ENCODE measurements around the gene PUS1.

The PUS1 gene

DNA sequence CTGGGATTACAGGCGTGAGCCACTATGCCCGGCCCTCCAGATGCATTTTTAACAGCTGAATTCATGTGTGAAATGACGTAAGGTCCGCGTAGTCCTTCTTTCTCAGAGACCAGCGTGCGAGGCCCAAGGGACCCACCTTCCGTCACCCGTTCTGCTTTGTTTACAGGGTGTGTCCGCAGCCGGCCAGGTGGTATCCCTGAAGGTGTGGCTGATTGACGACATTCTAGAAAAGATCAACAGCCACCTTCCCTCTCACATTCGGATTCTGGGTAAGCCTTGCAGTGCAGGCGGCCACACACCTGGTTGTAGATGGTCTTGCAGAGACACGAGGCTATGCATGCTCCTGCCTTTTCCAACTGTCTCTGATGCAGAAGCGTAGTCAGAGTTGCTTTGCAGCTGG is 9.9 kb downstream of the PUS1 start:
- TF ChIP-seq USF1 (IDR thresholded peaks at IDR 0.05) = no peak
- TF ChIP-seq TCF12 (IDR thresholded peaks at IDR 0.05; ENCODE audit: low read depth) = no peak

- TF ChIP-seq CREB1 (IDR thresholded peaks at IDR 0.05; ENCODE audit: low read depth) = no peak
- TF ChIP-seq EP300 (IDR thresholded peaks at IDR 0.05; ENCODE audit: borderline replicate concordance) = no peak
- TF ChIP-seq REST (IDR thresholded peaks at IDR 0.05; ENCODE audit: low read depth) = no peak
- TF ChIP-seq USF1 (IDR thresholded peaks at IDR 0.05) = no peak
- TF ChIP-seq FOXM1 (IDR thresholded peaks at IDR 0.05; ENCODE audit: borderline replicate concordance, low read depth) = no peak
- TF ChIP-seq RAD21 (IDR thresholded peaks at IDR 0.05; ENCODE audit: low read depth) = no peak
- TF ChIP-seq TAF1 (IDR thresholded peaks at IDR 0.05; ENCODE audit: low read depth) = no peak
- no peak for TF ChIP-seq CEBPB (IDR thresholded peaks at IDR 0.05)
These were observed 11.1 kb downstream of the PUS1 start for GRCh38 chr12:131940141-131940547.

DNA sequence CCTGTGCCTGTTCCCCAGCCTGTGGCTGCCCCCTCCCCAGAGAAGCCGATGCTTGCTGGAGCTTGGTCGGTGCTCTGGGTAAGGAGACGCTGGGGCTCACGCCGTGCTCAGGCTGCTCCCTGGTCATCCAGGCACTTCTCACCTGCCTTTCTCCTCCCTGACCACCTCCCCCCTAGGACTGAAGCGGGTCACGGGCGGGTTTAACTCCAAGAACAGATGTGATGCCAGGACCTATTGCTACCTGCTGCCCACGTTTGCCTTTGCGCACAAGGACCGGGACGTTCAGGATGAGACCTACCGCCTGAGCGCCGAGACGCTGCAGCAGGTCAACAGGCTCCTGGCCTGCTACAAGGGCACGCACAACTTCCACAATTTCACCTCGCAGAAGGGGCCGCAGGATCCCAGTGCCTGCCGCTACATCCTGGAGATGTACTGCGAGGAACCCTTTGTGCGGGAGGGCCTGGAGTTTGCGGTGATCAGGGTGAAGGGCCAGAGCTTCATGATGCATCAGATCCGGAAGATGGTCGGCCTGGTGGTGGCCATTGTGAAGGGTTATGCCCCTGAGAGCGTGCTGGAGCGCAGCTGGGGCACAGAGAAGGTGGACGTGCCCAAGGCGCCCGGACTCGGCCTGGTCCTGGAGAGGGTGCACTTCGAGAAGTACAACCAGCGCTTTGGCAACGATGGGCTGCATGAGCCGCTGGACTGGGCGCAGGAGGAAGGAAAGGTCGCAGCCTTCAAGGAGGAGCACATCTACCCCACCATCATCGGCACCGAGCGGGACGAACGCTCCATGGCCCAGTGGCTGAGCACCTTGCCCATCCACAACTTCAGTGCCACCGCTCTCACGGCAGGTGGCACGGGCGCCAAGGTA is 12.3 kb downstream of the PUS1 start:
- no peak for TF ChIP-seq NFIC (IDR thresholded peaks at IDR 0.05)
- TF ChIP-seq EGR1 (IDR thresholded peaks at IDR 0.05) = no peak
- TF ChIP-seq ZBTB7A (IDR thresholded peaks at IDR 0.05; ENCODE audit: low read depth) = no peak
- TF ChIP-seq TCF12 (IDR thresholded peaks at IDR 0.05; ENCODE audit: low read depth) = no peak
- no peak for TF ChIP-seq REST (IDR thresholded peaks at IDR 0.05; ENCODE audit: low read depth)
- no peak for TF ChIP-seq YY1 (IDR thresholded peaks at IDR 0.05; ENCODE audit: low read depth)
- TF ChIP-seq USF1 (IDR thresholded peaks at IDR 0.05) = no peak
- TF ChIP-seq CREB1 (IDR thresholded peaks at IDR 0.05; ENCODE audit: low read depth) = no peak
- TF ChIP-seq RAD21 (IDR thresholded peaks at IDR 0.05; ENCODE audit: low read depth) = no peak
- TF ChIP-seq MAX (IDR thresholded peaks at IDR 0.05) = no peak
- TF ChIP-seq CEBPB (IDR thresholded peaks at IDR 0.05) = no peak
- TF ChIP-seq TEAD4 (IDR thresholded peaks at IDR 0.05) = no peak
- no peak for TF ChIP-seq FOXM1 (IDR thresholded peaks at IDR 0.05; ENCODE audit: borderline replicate concordance, low read depth)
- no peak for TF ChIP-seq TAF1 (IDR thresholded peaks at IDR 0.05; ENCODE audit: low read depth)
- no peak for TF ChIP-seq EP300 (IDR thresholded peaks at IDR 0.05; ENCODE audit: borderline replicate concordance)

GRCh38 chr12:131941987-131942341 is 12.9 kb downstream of the PUS1 start:
- TF ChIP-seq FOXM1 (IDR thresholded peaks at IDR 0.05; ENCODE audit: borderline replicate concordance, low read depth) (no peak), TEAD4 (IDR thresholded peaks at IDR 0.05) (no peak), CEBPB (IDR thresholded peaks at IDR 0.05) (no peak)

GRCh38 chr12:131942671-131943070 is 13.6 kb downstream of the PUS1 start:
- TF ChIP-seq EP300 (IDR thresholded peaks at IDR 0.05; ENCODE audit: borderline replicate concordance) (no peak), TCF12 (IDR thresholded peaks at IDR 0.05; ENCODE audit: low read depth) (no peak), MAX (IDR thresholded peaks at IDR 0.05) (no peak), TEAD4 (IDR thresholded peaks at IDR 0.05) (no peak), EGR1 (IDR thresholded peaks at IDR 0.05) (no peak), USF1 (IDR thresholded peaks at IDR 0.05) (no peak), REST (IDR thresholded peaks at IDR 0.05; ENCODE audit: low read depth) (no peak), RAD21 (IDR thresholded peaks at IDR 0.05; ENCODE audit: low read depth) (no peak)
